GM21717 (cell line): ENCODE results near the gene DDX1.

Source experiments
- ATAC-seq: cut with Tn5 transposase; IDR thresholded peaks from one replicate; pipeline ENCODE4 v1.9.1; 2021; ENCODE audit warnings: mild to moderate bottlenecking, moderate library complexity; ENCODE audit not compliant: unreplicated experiment

DDX1 gene

GRCh38 chr2:15561574-15562344 lies 29.9 kb upstream of the DDX1 start:
- ATAC-seq = peak; percentile 26

- no peak for ATAC-seq
Observed at GRCh38 chr2:15562354-15563031, 29.2 kb upstream of the DDX1 start.

GRCh38 chr2:15563227-15564100 lies 28.2 kb upstream of the DDX1 start:
- ATAC-seq = no peak

GRCh38 chr2:15565392-15565791 lies 26.3 kb upstream of the DDX1 start:
- ATAC-seq = no peak

GRCh38 chr2:15565994-15566671 lies 25.5 kb upstream of the DDX1 start:
- ATAC-seq = no peak

GRCh38 chr2:15566912-15567311 lies 24.8 kb upstream of the DDX1 start:
- ATAC-seq = no peak

- no peak for ATAC-seq
Observed at GRCh38 chr2:15568874-15569273, 22.8 kb upstream of the DDX1 start.

GRCh38 chr2:15570104-15570503 lies 21.6 kb upstream of the DDX1 start:
- ATAC-seq = no peak

- no peak for ATAC-seq
Observed at GRCh38 chr2:15571729-15572128, 19.9 kb upstream of the DDX1 start.

GRCh38 chr2:15577071-15577735 lies 14.5 kb upstream of the DDX1 start:
- peak; percentile 93 for ATAC-seq

GRCh38 chr2:15579641-15580040 lies 12.0 kb upstream of the DDX1 start:
- ATAC-seq = no peak

GRCh38 chr2:15580451-15580850 lies 11.2 kb upstream of the DDX1 start:
- ATAC-seq = no peak

- ATAC-seq = no peak
Observed at GRCh38 chr2:15582710-15583357, 8.8 kb upstream of the DDX1 start.

GRCh38 chr2:15583826-15584225 lies 7.8 kb upstream of the DDX1 start:
- ATAC-seq = no peak

GRCh38 chr2:15584316-15584715 lies 7.4 kb upstream of the DDX1 start:
- ATAC-seq = no peak

GRCh38 chr2:15584767-15585469 lies 6.8 kb upstream of the DDX1 start:
- no peak for ATAC-seq

GRCh38 chr2:15588329-15588919 lies 3.2 kb upstream of the DDX1 start:
- no peak for ATAC-seq

- ATAC-seq = no peak
Observed at GRCh38 chr2:15591373-15591691, 336 bp upstream of the DDX1 start.

GRCh38 chr2:15593327-15593705 lies 1.6 kb downstream of the DDX1 start:
- ATAC-seq = no peak
